ENCODE data around the gene APOL1. TPM values are rescaled to one million over a fixed set of nuclear protein-coding genes. Genes with fewer than 3 reads are reported as not detected.

The APOL1 gene
- total and polyA plus RNA-seq, 2 donors (not counting 1 experiment from before 2014, with no cell fraction given), result 3.3 to 11.2 TPM

DNA sequence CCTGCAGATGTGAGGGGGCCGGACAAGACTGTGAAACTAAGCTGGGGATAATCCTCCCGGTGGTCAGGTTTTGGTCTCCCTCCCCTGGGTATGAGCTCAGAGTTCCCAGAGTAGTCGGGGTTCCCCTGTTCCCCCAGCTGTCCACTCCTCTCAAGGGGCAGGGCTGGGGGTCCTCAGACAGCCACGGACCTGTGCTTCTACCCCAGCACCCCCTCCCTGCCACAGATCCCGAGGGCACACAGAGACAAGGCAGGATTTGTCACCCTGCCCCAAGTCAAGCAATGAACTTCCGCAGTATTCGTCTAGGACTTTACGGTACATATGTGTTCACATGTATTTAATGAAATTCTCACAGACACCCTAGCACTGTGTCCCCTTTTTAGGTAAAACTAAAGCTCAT lies 45.2 kb downstream of the APOL1 start:
- H3K9me3 ChIP-seq (ENCODE audit: control extremely low read depth in 1 of 3, control insufficient read depth in 2 of 3, insufficient read depth in 1 of 3, low read length in 2 of 3), result no peaks in the 10 kb centered on the region
- H3K27ac ChIP-seq (ENCODE audit: low read length in 2 of 2), result no peak overlapping the region
- H3K36me3 ChIP-seq (replicated peaks in 1 of 2; ENCODE audit: control extremely low read depth in 1 of 2, control insufficient read depth in 1 of 2, extremely low read depth in 1 of 2, insufficient read depth in 2 of 2, low read length in 1 of 2), result peaks cover 3 to 100% of the 10 kb centered on the region in 2 experiments
- peaks cover 0 to 4% of the 10 kb centered on the region in 2 donors for H3K4me1 ChIP-seq (ENCODE audit: control insufficient read depth in 2 of 2, insufficient read depth in 2 of 2, low read length in 2 of 2)
- H3K4me3 ChIP-seq (ENCODE audit: control extremely low read depth in 1 of 5, extremely low read depth in 1 of 5, insufficient read depth in 1 of 5, low read depth in 2 of 5, low read length in 4 of 5), result no peak overlapping the region
- no peaks in the 10 kb centered on the region for H3K27me3 ChIP-seq (replicated peaks in 1 of 4; ENCODE audit: control extremely low read depth in 1 of 4, control insufficient read depth in 3 of 4, insufficient read depth in 4 of 4, low read length in 3 of 4)
- no peaks in the 10 kb centered on the region for H3K9me3 Mint-ChIP-seq (ENCODE audit: insufficient read depth)
- H3K4me1 Mint-ChIP-seq, result peaks cover 8% of the 10 kb centered on the region
- peaks cover 51% of the 10 kb centered on the region for H3K79me2 ChIP-seq (ENCODE audit: control insufficient read depth, insufficient read depth, low read length)
- TF ChIP-seq EZH2 (IDR thresholded peaks at IDR 0.05; ENCODE audit: borderline replicate concordance, insufficient read depth, low read depth, low read length, poor library complexity, severe bottlenecking), result no peak
- TF ChIP-seq, protein P1, sequence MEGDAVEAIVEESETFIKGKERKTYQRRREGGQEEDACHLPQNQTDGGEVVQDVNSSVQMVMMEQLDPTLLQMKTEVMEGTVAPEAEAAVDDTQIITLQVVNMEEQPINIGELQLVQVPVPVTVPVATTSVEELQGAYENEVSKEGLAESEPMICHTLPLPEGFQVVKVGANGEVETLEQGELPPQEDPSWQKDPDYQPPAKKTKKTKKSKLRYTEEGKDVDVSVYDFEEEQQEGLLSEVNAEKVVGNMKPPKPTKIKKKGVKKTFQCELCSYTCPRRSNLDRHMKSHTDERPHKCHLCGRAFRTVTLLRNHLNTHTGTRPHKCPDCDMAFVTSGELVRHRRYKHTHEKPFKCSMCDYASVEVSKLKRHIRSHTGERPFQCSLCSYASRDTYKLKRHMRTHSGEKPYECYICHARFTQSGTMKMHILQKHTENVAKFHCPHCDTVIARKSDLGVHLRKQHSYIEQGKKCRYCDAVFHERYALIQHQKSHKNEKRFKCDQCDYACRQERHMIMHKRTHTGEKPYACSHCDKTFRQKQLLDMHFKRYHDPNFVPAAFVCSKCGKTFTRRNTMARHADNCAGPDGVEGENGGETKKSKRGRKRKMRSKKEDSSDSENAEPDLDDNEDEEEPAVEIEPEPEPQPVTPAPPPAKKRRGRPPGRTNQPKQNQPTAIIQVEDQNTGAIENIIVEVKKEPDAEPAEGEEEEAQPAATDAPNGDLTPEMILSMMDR (IDR thresholded peaks at IDR 0.05), result no peak
- intact Hi-C loops (cut with micrococcal nuclease), result no loop called here
- WGBS (ENCODE audit: insufficient coverage), result 81% methylated on average over 4 of the region's 8 CpGs
- DNase-seq, result no peak
- H4K20me1 ChIP-seq (ENCODE audit: control insufficient read depth, insufficient read depth, low read length, poor library complexity, severe bottlenecking), result peaks cover 98% of the 10 kb centered on the region
- H3K4me3 Mint-ChIP-seq, result no peak overlapping the region
- CTCF ChIA-PET, result interaction anchor here (0.5 to 24.9 kb wide), 6 partner anchors 9 to 182 kb away, joined by 3 to 607 read pairs (median 4); partner anchors contain the start of gene TXN2
- H2AFZ ChIP-seq (ENCODE audit: insufficient read depth, low read depth, low read length, poor library complexity, severe bottlenecking), result no peak overlapping the region
- no peak overlapping the region for H3K4me2 ChIP-seq (replicated peaks; ENCODE audit: low read depth, low read length, poor library complexity, severe bottlenecking)
- H3K9ac ChIP-seq (ENCODE audit: low read length), result no peak overlapping the region
- peak overlapping the region; percentile 6 for H3K27ac Mint-ChIP-seq
- H3K27me3 Mint-ChIP-seq, result no peaks in the 10 kb centered on the region
- POLR2A ChIA-PET, result interaction anchor here (0.6 to 0.9 kb wide), 2 partner anchors 9 to 180 kb away, joined by 3 to 11 read pairs; no protein-coding TSS in a partner anchor
- no peak for ATAC-seq (ENCODE audit: low read depth)

DNA sequence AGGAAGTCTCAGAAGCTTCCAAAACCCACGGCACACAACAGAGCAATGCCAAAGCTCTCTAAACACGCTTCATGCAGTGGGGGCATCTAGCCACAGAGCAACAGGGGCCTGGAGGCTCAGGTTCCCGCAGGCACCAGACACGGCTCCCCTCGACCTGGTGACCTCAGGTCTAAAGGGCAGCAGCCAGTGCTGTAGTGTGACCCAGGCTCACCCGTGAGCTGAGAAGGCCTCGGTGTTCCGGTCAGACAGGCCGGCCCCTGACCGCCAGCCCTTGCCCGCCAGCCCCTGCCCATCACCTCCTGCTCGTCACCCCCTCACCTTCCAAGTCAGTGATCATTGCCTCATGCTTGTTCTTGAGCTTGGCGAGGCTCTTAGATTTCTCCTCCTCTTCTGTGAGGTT lies 45.7 kb downstream of the APOL1 start:
- TF ChIP-seq EZH2 (IDR thresholded peaks at IDR 0.05; ENCODE audit: borderline replicate concordance, insufficient read depth, low read depth, low read length, poor library complexity, severe bottlenecking), result no peak
- TF ChIP-seq, protein P1 (IDR thresholded peaks at IDR 0.05), result no peak
- H3K4me1 Mint-ChIP-seq, result peaks cover 8% of the 10 kb centered on the region
- Histone ChIP-seq H3K4me2 (replicated peaks; ENCODE audit: low read depth, low read length, poor library complexity, severe bottlenecking) (no peak overlapping the region), H3K4me1 (ENCODE audit: control insufficient read depth in 2 of 2, insufficient read depth in 2 of 2, low read length in 2 of 2) (peaks cover 0 to 4% of the 10 kb centered on the region in 2 donors), H3K27ac (ENCODE audit: low read length in 2 of 2) (no peak overlapping the region), H3K36me3 (replicated peaks in 1 of 2; ENCODE audit: control extremely low read depth in 1 of 2, control insufficient read depth in 1 of 2, extremely low read depth in 1 of 2, insufficient read depth in 2 of 2, low read length in 1 of 2) (peaks cover 3 to 100% of the 10 kb centered on the region in 2 experiments), H3K9ac (ENCODE audit: low read length) (no peak overlapping the region), H3K79me2 (ENCODE audit: control insufficient read depth, insufficient read depth, low read length) (peaks cover 51% of the 10 kb centered on the region), H4K20me1 (ENCODE audit: control insufficient read depth, insufficient read depth, low read length, poor library complexity, severe bottlenecking) (peaks cover 96% of the 10 kb centered on the region), H3K4me3 (ENCODE audit: control extremely low read depth in 1 of 5, extremely low read depth in 1 of 5, insufficient read depth in 1 of 5, low read depth in 2 of 5, low read length in 4 of 5) (no peak overlapping the region), H3K27me3 (replicated peaks in 1 of 4; ENCODE audit: control extremely low read depth in 1 of 4, control insufficient read depth in 3 of 4, insufficient read depth in 4 of 4, low read length in 3 of 4) (no peaks in the 10 kb centered on the region), H2AFZ (ENCODE audit: insufficient read depth, low read depth, low read length, poor library complexity, severe bottlenecking) (no peak overlapping the region), H3K9me3 (ENCODE audit: control extremely low read depth in 1 of 3, control insufficient read depth in 2 of 3, insufficient read depth in 1 of 3, low read length in 2 of 3) (no peaks in the 10 kb centered on the region)
- POLR2A ChIA-PET, result interaction anchor here (0.6 to 0.9 kb wide), 2 partner anchors 10 to 179 kb away, joined by 3 to 11 read pairs; no protein-coding TSS in a partner anchor
- ATAC-seq (ENCODE audit: low read depth), result no peak
- CTCF ChIA-PET, result interaction anchor here (0.9 to 24.9 kb wide), 5 partner anchors 9 to 181 kb away, joined by 3 to 607 read pairs (median 5); partner anchors contain the start of gene TXN2
- WGBS (ENCODE audit: insufficient coverage), result 96% methylated on average over 8 of the region's 13 CpGs
- DNase-seq, result no peak
- intact Hi-C loops (cut with micrococcal nuclease), result no loop called here
- H3K27me3 Mint-ChIP-seq, result no peaks in the 10 kb centered on the region
- H3K9me3 Mint-ChIP-seq (ENCODE audit: insufficient read depth), result no peaks in the 10 kb centered on the region
- no peak overlapping the region for H3K4me3 Mint-ChIP-seq
- H3K27ac Mint-ChIP-seq, result peak overlapping the region; percentile 26

Data from B cell (primary cell).